Brain pericyte (primary cell): ENCODE data around the gene PITX3.
"Not testable (repeated sequence)": the region's sequence is repeated elsewhere in the genome, so short reads cannot be mapped to it uniquely, and the experiment has no call there.

Source experiments
- DNase-seq: peaks from one replicate; pipeline ENCODE4 v3.0.0-alpha.2; 2012; ENCODE audit warnings: low read depth, low spot score

The PITX3 gene

GRCh38 chr10:102255404-102255803, 14.1 kb upstream of the PITX3 start:
- DNase-seq: no peak

- DNase-seq: no peak
Measured at GRCh38 chr10:102254426-102254825, 13.1 kb upstream of the PITX3 start.

GRCh38 chr10:102252508-102252907, 11.2 kb upstream of the PITX3 start:
- DNase-seq: not testable (repeated sequence)

GRCh38 chr10:102247734-102248133, 6.4 kb upstream of the PITX3 start:
- no peak for DNase-seq

- DNase-seq: no peak
Measured at GRCh38 chr10:102246261-102246660, 4.9 kb upstream of the PITX3 start.

GRCh38 chr10:102245932-102246251, 4.6 kb upstream of the PITX3 start:
- DNase-seq: no peak

GRCh38 chr10:102245082-102245931, 4.0 kb upstream of the PITX3 start, which contains the start of gene GBF1:
TSS of gene GBF1 (plus strand) at chr10:102245532. CDS start at chr10:102258939, 13,407 bp downstream.
- DNase-seq: peak; percentile 99

- DNase-seq: no peak
Measured at GRCh38 chr10:102243309-102243708, 2.0 kb upstream of the PITX3 start.

- DNase-seq: no peak
Measured at GRCh38 chr10:102242118-102242485, 790 bp upstream of the PITX3 start.

- DNase-seq: no peak
Measured at GRCh38 chr10:102241032-102241443, 274 bp downstream of the PITX3 start.

GRCh38 chr10:102240467-102241031, 763 bp downstream of the PITX3 start:
- no peak for DNase-seq

- no peak for DNase-seq
Measured at GRCh38 chr10:102237711-102238252, 3.5 kb downstream of the PITX3 start.

GRCh38 chr10:102236006-102236405, 5.3 kb downstream of the PITX3 start:
- DNase-seq: no peak

GRCh38 chr10:102235598-102235920, 5.8 kb downstream of the PITX3 start:
- no peak for DNase-seq

- DNase-seq: no peak
Measured at GRCh38 chr10:102234888-102235597, 6.3 kb downstream of the PITX3 start.

GRCh38 chr10:102233997-102234396, 7.3 kb downstream of the PITX3 start:
- DNase-seq: no peak

GRCh38 chr10:102231357-102232318, 9.7 kb downstream of the PITX3 start:
- DNase-seq: no peak

GRCh38 chr10:102230861-102231356, 10.4 kb downstream of the PITX3 start:
- DNase-seq: no peak

- no peak for DNase-seq
Measured at GRCh38 chr10:102230264-102230860, 10.9 kb downstream of the PITX3 start.

- DNase-seq: peak; percentile 55
Measured at GRCh38 chr10:102229810-102230263, 11.5 kb downstream of the PITX3 start.

- no peak for DNase-seq
Measured at GRCh38 chr10:102227050-102227449, 14.3 kb downstream of the PITX3 start.
